GM19193 (cell line): Measurements from ENCODE around the gene MAPKAPK2.

Source experiments
- POLR2A ChIP-seq: IDR thresholded peaks from 4 replicates; pipeline ENCODE4 v1.6.1; 2011; ENCODE audit not compliant: insufficient read depth, insufficient read length; ENCODE audit errors: extremely low read depth

Gene MAPKAPK2

GRCh38 chr1:206702803-206703202 lies 18.1 kb downstream of the MAPKAPK2 start:
- TF ChIP-seq POLR2A: no peak

DNA sequence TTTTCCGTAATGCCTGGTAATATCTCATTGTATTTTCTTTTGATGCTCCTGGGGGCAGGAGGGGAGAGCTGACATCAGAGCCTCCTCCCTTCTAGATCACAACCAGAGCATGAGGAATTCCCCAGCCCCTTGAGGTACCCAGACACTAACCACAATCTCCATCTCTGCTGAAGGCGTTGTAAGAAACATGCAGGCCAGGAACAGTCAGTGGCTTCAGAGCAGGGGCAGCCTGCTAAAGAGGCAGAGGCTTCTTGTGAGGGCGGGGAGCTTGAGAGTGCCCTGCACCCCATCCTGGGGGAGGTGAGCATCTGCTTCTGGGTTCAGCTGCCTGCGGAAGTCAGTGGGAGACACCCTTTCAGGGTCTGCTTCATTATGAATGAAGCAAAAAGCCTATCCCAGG lies 19.0 kb downstream of the MAPKAPK2 start:
- no peak for TF ChIP-seq POLR2A

- TF ChIP-seq POLR2A: no peak
These were observed 19.5 kb downstream of the MAPKAPK2 start for GRCh38 chr1:206704226-206704625.

DNA sequence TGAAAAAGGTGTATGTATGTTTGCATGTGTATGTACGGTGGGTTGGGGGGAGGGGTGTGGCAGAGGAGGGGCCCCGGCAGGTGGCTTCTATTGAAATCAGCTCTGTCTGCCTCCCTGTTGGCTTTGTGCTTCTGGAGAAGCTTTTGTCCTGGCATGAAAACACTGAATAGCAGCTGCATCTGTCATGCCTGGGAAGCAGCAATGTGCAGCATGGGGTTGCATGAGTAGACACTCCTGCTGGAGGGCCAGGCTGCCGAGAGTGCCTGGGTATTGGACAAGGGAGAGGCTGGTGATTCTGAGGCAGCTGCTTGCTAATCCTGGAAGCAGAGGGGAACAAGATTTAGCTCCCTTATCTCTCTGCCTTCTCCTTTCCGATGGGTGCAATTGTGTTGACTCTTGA lies 20.5 kb downstream of the MAPKAPK2 start:
- no peak for TF ChIP-seq POLR2A

- TF ChIP-seq POLR2A: no peak
These were observed 21.1 kb downstream of the MAPKAPK2 start for GRCh38 chr1:206705726-206706297.

DNA sequence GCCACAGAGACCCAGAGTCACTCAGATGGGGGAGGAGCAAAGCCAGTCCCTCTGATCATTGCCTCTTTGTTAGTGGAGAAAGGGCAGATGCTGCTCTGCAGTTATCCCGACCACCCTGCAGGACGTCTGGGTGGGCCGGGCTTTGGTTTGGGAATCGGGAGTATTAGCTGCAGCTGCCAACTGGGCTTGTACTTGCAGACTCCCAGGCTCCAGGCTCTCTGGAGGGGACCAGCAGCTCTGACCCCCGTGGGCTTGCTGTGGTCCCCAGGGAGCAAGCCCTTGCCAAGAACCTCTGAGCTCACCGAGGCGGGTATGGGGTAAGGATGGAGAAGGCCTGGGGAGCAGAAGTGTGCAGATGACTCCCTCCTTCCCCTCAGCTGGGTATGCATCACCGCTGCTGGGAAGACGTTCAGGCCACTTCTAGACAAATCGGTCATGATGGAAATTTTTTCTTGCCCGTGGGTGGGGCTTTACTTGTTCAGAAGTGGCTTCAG lies 21.6 kb downstream of the MAPKAPK2 start:
- no peak for TF ChIP-seq POLR2A

DNA sequence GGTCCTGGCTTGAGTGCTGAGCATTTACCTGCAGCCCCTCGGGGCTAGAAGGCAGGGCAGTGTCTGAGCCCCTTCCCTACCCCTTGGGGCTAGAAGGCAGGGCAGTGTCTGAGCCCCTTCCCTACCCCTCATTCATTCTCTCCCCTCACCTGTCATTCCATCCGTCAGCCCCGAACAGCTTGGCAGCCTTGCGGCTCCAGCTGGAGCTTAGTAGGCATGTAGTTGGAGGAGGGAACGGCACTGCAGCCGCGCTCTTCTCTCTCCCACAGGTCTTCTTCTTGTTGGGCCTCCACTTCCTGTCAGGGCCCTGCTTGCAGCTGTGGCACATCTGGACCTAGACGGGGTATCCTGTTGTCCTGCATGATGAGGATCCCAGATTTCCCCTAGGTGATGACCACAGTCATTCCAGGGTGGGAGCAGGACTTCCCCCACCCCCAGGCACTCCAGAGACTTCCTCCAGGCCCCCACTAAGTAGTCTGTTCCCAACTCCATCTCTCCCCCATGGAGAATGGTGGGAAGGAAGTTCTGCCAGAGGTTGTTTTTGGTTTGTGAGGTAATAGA lies 22.2 kb downstream of the MAPKAPK2 start:
- TF ChIP-seq POLR2A: no peak

DNA sequence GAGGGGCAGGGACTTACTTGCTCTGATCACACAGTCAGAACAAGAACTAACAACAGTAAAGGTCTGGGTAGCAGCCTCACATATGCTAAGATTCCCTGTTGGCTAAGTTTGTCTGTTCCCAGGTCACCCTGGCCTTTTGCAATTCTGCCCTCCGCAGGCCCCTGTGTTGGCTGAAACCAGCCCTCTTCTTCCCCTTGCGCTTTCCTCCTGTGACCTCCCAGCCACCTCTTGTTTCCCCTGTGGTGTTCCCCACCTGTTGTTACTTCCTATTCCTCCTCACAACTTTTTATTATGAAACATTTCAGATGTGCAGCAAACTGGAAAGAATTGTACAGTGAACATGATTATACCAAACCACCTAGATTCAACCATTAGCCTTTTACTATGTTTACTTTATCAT lies 23.4 kb downstream of the MAPKAPK2 start:
- no peak for TF ChIP-seq POLR2A

- no peak for TF ChIP-seq POLR2A
These were observed 24.2 kb downstream of the MAPKAPK2 start for GRCh38 chr1:206708882-206709281.

GRCh38 chr1:206709322-206709721 lies 24.6 kb downstream of the MAPKAPK2 start:
- TF ChIP-seq POLR2A: no peak

DNA sequence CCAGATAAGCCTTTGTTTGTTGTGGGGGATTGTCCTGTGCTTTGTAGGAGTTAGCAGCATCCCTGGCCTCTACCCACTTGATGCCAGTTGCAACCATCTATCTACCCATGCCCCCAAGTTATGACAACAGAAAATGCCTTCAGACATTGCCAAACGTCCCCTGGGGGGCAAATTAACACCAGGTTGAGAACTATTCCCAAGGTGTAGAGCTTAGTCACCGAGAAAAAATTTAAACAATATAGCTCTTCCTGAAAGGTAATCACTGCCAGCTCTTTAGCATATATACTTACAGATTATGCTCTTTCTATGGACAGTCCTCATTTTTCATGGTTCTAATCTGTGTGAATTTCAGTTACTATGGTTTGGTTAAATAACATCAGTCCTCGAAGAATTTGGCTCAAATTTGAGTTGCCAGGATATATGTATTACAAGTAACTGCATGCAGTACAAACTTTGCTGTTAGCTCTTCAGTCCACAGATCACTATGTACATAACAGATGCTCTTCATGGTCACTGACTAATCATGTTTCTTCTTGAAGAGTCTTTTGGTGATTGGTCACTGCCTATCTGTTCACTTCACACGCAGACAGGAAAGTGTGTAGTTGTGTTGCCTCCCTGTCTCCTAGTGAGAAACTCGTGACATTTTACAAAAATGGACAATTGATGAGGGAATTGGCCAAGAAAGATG lies 25.2 kb downstream of the MAPKAPK2 start:
- no peak for TF ChIP-seq POLR2A

DNA sequence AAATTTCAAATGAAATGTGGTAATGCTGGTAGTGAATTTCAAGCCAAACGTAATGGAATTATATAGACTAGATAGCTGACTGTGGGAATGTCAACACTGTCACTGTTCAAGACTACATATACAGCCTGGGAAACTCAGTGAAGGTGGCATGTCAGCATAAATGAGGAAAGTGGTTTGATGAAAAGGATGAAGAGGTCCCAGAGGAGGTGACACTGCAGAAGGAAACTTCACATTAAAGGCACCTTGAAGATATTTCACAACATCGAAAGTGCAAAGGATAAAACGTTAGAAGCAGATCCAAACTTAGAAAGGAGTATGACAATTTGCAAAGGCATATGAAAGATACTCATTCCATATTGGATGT lies 25.7 kb downstream of the MAPKAPK2 start:
- no peak for TF ChIP-seq POLR2A

- TF ChIP-seq POLR2A: no peak
These were observed 28.4 kb downstream of the MAPKAPK2 start for GRCh38 chr1:206713070-206713469.

DNA sequence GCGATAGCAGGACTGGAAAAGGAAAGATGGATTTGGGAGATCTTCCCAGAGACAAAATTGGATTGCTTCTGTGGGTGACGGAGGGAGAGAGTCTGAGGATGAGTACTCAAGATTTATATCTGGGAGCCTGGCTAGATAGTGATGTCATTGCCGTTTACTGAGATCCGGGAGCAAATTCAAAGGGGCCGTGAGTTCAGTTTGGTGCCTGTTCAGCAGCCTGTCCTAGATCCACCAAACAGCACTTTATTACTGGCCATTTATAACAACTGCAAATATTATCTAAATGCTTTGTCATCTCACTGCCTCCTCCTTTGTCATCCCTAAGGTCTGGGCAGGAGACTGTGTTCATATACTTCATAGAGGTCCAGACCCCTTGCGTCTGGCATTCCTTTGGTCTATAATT lies 29.2 kb downstream of the MAPKAPK2 start:
- TF ChIP-seq POLR2A: no peak

DNA sequence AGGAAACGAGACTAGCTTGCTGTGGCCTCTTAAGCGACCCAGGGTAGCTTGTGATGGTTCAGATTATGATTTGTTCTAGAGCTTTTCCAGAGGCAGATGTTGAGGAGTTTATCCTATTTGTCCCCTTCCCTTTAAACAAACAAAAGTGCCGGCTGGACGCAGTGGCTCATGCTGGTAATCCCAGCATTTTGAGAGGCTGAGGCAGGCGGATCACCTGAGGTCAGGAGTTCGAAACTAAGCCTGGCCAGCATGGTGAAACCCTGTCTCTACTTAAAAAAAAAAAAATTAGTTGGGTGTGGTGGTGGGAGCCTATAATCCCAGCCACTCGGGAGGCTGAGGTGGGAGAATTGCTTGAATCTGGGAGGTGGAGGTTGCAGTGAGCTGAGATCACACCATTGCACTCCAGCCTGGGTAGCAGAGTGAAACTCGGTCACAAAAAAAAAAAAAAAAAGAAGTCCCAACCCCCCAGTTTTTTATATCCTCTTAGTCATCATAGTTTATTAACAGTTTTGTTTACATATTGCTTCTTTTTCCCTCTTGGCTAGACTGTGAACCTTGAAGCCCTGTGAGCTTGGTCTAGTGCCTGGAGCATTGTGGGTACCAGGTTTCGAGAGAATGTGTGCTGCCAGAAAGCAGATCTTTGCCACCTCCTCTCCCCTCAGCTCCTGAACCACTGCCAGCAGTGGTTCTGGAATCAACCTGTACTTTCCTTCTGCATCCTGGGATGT lies 29.8 kb downstream of the MAPKAPK2 start:
- no peak for TF ChIP-seq POLR2A

DNA sequence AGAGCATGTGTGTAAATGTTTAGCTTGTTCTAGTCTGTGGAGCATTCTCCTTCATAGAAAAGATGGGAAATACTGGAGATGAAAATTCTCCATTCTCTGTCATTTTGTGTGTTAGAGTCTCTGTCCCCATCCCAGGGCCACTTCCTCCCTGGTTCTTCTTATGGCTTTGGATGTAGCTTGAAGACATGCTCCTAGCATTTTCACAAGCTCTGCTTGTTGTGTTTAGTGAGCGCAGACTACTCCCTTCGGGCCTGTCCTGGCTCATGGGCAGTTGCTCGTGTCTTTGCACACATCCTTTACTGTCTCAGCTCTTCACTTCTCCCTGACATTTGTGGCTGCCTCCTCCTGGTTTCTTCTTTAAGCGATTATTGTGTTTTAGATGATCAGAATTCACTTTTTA lies 30.4 kb downstream of the MAPKAPK2 start:
- no peak for TF ChIP-seq POLR2A

GRCh38 chr1:206715552-206716158 lies 30.9 kb downstream of the MAPKAPK2 start:
- TF ChIP-seq POLR2A: no peak
